GM12864 (cell line): Measurements from ENCODE around the gene MRPL18.
"Not testable (repeated sequence)": the region's sequence is repeated elsewhere in the genome, so short reads cannot be mapped to it uniquely, and the experiment has no call there.

Source experiments
- DNase-seq: peaks from one replicate; pipeline ENCODE4 v3.0.0-alpha.2; 2011; ENCODE audit warnings: low read depth
- H3K4me3 ChIP-seq: 2 replicates; pipeline ENCODE4 v1.5.1; 2011; ENCODE audit warnings: mild to moderate bottlenecking, low read depth, low read length, control low read depth
- CTCF ChIP-seq: IDR thresholded peaks from 2 replicates; pipeline ENCODE4 v1.5.1; 2011; ENCODE audit warnings: low read depth, mild to moderate bottlenecking, moderate library complexity, low read length, control low read depth, inconsistent platforms; ENCODE audit errors: missing control alignments

The MRPL18 gene

GRCh38 chr6:159806021-159806458 is 15.8 kb downstream of the MRPL18 start:
- H3K4me3 ChIP-seq, result no peak overlapping the region
- DNase-seq, result no peak
- TF ChIP-seq CTCF, result no peak

GRCh38 chr6:159807150-159807858 is 17.0 kb downstream of the MRPL18 start:
- TF ChIP-seq CTCF, result no peak

GRCh38 chr6:159808647-159809046 is 18.4 kb downstream of the MRPL18 start:
- no peak for TF ChIP-seq CTCF
- no peak for DNase-seq
- H3K4me3 ChIP-seq, result no peak overlapping the region

More at GRCh38 chr6:159807150-159807858, 17.0 kb downstream of the MRPL18 start:
- no peak overlapping the region for H3K4me3 ChIP-seq
- no peak for DNase-seq

- DNase-seq, result no peak
- H3K4me3 ChIP-seq, result no peak overlapping the region
- no peak for TF ChIP-seq CTCF
These were observed 18.9 kb downstream of the MRPL18 start for GRCh38 chr6:159809149-159809548.

DNA sequence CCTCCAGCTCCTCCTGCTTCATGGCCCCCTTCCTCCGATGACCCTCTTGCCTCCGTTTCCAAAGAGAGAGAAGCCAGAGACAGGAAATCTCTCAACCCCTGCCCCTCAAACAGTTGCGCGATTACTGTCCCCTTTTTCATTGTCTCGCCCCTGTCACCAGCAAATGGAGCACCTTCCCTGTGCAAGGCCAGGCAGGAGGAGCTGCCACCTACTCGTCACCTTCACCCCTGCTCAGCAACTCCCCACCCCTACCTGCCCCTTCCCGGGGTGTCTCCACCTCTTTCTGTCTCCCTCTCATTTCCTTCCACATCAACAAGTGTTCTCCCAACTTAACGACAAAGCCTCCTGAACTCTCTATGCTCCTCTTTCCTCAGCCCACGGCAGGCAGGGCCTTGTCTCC is 23.5 kb downstream of the MRPL18 start:
- TF ChIP-seq CTCF, result no peak
- DNase-seq, result no peak
- no peak overlapping the region for H3K4me3 ChIP-seq

- TF ChIP-seq CTCF, result no peak
- DNase-seq, result no peak
These were observed 25.1 kb downstream of the MRPL18 start for GRCh38 chr6:159815410-159815809.

GRCh38 chr6:159816775-159817174 is 26.5 kb downstream of the MRPL18 start:
- DNase-seq, H3K4me3 ChIP-seq: not testable (repeated sequence)

More at GRCh38 chr6:159815410-159815809, 25.1 kb downstream of the MRPL18 start:
- no peak overlapping the region for H3K4me3 ChIP-seq
